ENCODE data around the gene ETV4.
A peak's percentile ranks its signal among the peaks of the same experiment; 100 is the strongest.

Gene ETV4

GRCh38 chr17:43546319-43547188, at the start of gene ETV4:
Gene ETV4, minus strand, starts transcription at chr17:43546340. Its CDS starts 723 bp downstream, at chr17:43545617.
- peak; percentile 97 for DNase-seq (ENCODE audit: low spot score)

GRCh38 chr17:43595466-43595865, 49.3 kb upstream of the ETV4 start:
- DNase-seq (ENCODE audit: low spot score), result no peak

DNA sequence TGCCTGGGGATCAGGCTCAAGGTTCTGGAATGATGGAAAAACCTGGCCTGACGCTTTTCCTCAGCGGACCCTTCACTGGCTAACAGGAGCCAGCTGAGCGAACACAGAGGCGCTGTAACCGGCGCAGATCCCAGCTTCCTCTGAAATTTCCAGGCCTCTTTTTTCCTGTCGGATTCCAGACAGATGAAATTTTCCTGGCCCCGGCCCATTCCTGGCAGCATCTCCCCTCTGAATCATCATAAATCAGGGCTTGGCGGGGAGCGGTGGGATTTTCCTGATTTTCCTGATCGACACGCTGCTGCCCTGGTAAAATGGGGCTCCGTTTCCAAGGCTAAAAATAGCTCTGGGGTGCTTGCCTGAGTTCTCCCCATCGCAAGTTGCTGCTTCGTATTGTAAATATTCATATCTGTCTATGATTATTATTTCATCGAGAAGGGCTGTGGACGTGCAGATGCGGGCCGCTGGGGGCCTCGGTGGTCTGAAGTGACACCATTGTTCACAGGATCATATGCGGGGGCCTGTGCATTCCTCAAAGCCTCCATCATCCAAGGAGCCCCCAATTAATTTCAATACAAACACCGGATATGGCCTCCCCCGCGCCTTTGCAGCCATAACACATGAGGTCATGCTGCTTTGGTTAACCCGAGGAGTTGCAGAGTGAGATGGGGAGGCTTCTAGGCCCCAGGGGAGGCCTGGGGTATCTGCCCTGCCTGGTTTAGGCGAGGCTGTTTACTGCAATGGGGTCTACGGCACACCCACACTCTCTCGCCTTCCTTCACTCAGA, 45.8 kb upstream of the ETV4 start:
- peak; percentile 83 for DNase-seq (ENCODE audit: low spot score)

GRCh38 chr17:43591001-43591400, 44.9 kb upstream of the ETV4 start:
- no peak for DNase-seq (ENCODE audit: low spot score)

- DNase-seq (ENCODE audit: low spot score), result no peak
These were observed 42.7 kb upstream of the ETV4 start for GRCh38 chr17:43588664-43589435.

DNA sequence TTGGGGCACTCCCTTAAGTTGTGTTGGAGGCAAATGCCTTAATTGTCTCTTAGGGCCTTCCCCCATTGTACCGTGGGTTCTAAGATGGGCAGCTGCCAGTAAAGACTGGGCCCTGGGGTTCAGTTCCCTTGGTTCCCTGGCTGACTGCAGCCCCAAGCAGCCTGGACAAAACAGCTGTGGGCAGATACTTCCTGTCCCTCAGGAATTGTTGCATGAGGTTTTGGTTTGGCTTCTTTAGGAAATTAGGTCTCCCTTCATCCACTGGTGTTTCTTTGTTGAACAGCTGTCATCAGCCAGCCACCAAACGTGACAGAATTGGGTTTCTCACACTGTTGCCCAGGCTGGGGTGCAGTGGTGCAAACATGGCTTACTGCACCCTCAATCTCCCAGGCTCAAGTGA, 42.0 kb upstream of the ETV4 start:
- peak; percentile 24 for DNase-seq (ENCODE audit: low spot score)

DNA sequence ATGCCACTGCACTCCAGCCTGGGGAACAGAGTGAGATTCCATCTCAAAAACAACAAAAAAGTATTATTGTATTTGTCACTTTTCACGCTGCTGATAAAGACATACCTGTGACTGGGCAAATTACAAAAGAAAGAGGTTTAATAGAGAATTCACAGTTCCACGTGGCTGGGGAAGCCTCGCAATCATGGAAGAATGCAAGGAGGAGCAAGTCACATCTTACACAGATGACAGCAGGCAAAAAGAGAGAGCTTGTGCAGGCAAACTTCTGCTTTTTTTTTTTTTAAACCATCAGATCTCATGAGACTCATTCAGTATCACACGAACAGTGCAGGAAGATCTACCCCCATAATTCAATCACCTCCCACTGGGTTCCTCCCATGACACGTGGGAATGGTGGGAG, 41.5 kb upstream of the ETV4 start:
- DNase-seq (ENCODE audit: low spot score), result no peak

DNA sequence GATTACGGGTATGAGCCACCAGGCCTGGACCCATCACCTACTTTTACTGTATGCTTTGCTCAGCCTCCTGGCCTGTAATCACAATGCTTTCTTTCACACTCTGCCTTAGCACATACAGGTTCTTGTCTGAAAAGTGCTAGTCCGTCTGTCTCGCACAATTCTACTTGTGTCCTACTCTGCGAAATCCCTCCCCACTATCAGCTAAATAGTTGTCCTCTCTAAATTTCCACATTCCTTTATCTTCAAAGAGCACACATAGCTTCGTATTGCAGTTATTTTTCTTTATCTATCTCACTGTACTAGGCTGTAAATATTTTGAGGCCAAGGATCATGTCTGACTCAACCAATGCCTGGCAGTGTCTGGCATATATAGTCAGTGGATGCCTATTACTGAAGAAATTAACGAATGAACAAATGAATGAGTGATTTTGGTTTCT, 38.5 kb upstream of the ETV4 start:
- DNase-seq (ENCODE audit: low spot score), result no peak

GRCh38 chr17:43583332-43583731, 37.2 kb upstream of the ETV4 start:
- no peak for DNase-seq (ENCODE audit: low spot score)

DNA sequence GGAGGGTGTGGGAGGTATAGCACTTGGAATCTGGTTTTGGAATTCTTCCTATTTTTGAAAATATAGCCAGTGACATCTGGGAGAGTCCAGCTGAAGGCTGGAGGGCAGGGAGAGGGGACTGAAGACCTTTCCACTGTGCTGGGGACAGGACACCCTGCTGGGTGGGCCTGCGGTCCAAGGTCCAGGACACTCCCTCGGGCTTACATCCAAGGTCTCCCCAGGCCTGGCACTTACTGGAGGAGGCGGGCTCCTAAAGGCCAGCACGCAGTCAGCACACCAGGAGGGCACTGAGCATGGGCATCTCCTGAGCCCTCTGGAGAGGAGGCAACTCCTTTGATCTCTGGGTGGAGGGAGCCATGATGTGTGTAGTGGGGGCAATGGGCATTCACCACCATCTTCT, 35.5 kb upstream of the ETV4 start:
- DNase-seq (ENCODE audit: low spot score), result no peak

- DNase-seq (ENCODE audit: low spot score), result no peak
These were observed 35.0 kb upstream of the ETV4 start for GRCh38 chr17:43581130-43581529.

DNA sequence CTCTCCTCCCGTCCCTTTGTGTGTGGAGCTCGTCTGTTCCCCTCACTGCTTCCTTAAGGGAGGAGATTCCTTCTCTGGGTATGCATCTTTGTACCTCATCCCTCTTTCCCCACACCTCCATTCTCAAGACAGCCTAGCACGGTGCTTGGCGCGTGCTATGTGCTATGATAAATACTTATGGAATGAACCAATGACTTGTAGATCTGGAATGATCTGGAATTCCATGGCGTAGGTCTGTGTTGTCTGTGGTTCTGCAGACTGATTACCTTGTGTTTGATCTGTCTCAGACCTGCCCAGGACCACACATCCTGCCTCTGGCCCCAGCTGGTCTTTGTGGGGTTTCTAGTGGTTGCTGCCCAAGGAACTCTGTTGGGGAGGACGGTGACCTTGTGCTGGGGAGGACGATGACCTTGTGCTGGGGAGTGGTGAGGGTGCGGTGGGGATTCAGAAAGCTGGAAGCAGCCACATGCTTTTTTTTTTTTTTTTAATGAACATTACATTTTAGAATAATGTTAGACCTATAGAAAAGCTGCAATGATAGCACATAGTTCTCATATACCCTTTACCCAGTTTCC, 33.5 kb upstream of the ETV4 start:
- DNase-seq (ENCODE audit: low spot score), result peak; percentile 66

DNA sequence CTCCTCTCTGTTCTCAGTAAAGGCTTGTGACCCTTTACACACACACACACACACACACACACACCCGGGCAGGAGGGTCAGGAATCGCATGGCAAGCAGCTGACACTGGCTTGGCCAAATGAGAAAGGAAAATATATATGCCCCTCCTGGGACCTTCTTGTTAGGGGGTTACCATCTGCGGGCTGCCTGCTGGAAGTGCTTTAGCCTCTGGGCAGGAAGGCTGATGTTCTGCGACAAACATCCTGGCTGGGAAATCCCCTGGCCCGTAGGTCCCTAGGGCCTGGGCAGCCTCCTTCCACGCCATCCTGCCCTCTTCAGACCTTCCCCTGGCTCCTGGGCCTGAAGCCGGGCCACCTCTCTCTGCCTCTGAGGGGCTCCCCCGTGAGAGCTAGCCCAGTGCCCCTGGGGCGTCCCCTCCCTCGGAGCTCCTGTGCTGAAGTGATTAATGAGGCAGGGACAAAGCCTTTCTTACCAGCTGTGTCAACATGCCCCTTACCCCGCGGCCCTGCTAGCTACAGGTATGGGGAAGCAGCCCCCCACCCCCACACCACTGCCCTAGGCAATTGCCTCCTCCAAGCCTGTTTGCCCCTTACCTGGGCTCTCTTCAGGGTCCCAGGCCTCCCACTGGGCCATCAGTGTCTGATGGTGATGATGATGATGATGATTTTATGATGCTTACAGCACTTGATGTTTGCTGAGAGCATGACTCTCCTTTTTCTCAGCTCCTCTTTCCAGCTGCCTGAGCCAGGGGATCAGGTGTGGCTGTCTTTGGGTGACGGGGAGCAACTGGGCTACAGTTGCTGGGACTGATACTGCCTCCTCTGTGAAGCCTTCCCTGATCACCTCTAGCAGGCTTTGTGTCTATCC, 32.8 kb upstream of the ETV4 start:
- peak; percentile 46 for DNase-seq (ENCODE audit: low spot score)

DNA sequence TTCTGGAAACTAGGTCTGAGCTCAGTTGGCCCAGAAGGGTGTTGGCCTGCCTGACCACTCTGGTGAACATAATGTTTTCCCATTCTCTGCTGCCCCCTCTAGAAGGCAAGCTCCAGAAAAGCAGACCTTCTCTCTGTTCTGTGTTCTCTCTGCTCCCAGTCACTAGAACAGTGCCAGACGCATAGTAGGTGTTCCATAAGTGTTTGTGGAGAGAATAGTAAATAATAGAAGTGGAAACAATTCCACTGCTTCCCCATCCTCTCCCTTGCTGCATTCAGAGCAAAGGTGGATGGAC, 32.2 kb upstream of the ETV4 start:
- no peak for DNase-seq (ENCODE audit: low spot score)

GRCh38 chr17:43577664-43578403, 31.7 kb upstream of the ETV4 start:
- DNase-seq (ENCODE audit: low spot score), result no peak

GRCh38 chr17:43576563-43577229, 30.6 kb upstream of the ETV4 start:
- DNase-seq (ENCODE audit: low spot score), result peak; percentile 77

- no peak for DNase-seq (ENCODE audit: low spot score)
These were observed 28.9 kb upstream of the ETV4 start for GRCh38 chr17:43574896-43575525.

DNA sequence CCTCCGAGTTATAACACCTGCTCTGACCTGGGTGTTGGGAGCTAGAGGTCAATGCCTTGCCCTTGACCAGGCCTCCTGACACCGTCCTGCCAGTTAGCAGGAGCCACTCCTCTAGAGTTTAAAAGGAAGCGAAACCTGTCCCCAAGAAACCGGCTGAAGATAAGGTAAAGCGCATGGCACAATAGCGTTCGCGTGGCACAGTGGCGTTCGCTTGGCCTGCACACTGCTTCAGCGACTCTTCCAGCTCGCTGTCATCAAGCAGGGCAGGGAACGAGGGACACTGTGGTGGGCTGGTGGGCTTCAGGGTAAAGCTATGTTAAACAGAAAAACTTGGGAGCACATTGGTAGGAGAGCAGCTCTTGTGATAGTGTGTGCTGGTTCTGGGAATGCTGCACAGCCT, 28.2 kb upstream of the ETV4 start:
- no peak for DNase-seq (ENCODE audit: low spot score)

DNA sequence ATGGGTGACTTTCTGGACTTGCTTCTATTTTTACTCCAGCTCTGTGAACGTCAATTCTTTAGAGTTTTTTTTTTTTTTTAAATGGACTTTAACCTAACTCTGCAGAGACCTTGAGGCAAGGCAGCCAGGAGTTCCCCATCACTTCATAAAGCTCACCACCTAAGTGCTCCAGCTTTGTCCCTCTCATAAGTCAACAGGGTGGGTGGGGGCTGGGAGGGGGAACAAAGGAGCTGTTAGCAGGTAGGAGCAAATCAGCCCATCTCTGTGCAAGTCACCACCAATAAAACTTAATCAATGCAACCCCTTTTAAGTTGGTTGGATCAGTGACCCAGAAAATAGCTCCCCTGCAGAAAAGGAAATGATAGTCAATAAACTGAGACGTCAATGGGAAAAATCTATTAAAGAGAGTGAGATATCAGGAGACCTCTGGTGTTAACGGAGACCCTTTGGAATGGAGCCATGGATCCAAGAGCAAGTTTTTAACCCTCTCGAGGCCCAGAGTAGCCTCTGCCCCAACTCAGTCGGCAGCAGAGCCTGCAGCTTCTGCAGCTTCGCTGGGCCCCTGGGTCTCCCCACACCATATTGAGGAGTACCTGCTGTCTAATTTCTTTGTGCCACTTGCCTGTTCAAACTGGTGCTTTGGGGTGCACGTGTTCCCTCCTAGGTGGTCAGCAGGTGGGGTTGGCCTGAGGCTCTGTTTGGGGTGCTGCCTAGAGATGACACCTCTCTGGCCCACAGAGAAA, 27.6 kb upstream of the ETV4 start:
- no peak for DNase-seq (ENCODE audit: low spot score)
